GM18867 (cell line): ENCODE data around the gene BMPER.

Experiments used
- ATAC-seq: cut with Tn5 transposase; IDR thresholded peaks from one replicate; pipeline ENCODE4 v1.9.1; 2021; ENCODE audit warnings: mild to moderate bottlenecking, moderate library complexity; ENCODE audit not compliant: unreplicated experiment

BMPER gene

GRCh38 chr7:34059136-34059828 lies 153.9 kb downstream of the BMPER start:
- no peak for ATAC-seq

DNA sequence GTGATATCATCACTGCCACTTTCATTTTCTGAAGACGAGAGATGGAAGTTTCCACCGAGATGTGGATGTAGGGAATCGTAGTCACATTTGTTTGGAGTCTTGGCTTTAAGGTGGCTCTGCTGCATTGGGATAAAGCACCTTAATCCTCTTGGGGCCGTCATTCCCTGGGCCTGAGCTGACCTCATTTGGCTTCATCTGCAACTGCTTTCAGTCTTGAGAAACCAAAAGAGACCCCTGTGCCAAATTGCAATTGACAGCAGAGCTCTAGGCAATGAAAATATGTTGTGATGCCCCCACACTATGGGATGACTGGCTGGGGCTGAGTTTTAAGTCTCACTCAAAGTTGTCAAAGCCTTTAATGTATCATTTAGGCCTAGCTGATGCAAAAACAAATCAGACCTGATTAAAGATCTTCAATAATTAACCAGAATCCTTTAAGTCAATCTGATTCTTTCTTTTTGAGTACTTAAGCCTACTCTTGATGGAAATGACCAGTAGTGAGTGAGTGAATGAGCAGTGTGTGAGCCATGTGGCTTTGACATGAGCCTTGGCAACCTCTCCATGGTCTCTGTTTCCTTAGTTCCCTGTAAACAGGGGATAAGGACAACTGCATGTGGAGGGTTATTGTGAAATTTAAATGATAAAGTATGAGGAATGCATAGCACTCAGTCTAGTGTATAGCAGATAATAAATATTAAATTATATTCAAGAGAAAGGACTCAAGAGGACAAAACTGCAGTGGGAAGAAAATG lies 155.0 kb downstream of the BMPER start:
- no peak for ATAC-seq

GRCh38 chr7:34061149-34061548 lies 155.8 kb downstream of the BMPER start:
- ATAC-seq, result no peak

GRCh38 chr7:34062341-34062740 lies 157.0 kb downstream of the BMPER start:
- no peak for ATAC-seq

- ATAC-seq, result no peak
These were observed 157.5 kb downstream of the BMPER start for GRCh38 chr7:34062826-34063225.

GRCh38 chr7:34064519-34065158 lies 159.3 kb downstream of the BMPER start:
- ATAC-seq, result no peak

DNA sequence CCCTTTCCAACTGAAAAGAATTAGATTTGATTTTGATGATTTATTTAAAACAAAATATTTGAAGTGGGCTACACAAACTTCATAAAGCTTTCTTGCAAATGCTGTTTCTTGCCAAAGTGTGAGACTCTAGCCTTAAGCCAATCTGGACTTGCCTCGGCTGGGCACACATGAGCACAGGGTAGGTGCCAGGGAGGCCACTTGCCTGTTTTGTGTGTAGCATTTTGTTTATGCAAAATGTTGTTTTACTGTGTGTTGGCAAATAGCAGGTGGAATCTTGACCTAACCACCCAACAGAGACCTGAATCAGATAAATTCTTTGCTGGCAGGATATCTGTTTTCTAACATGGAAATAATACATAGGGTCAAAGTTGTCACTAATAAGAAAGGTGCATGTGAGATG lies 161.1 kb downstream of the BMPER start:
- ATAC-seq, result no peak

- no peak for ATAC-seq
These were observed 161.9 kb downstream of the BMPER start for GRCh38 chr7:34067005-34067778.

DNA sequence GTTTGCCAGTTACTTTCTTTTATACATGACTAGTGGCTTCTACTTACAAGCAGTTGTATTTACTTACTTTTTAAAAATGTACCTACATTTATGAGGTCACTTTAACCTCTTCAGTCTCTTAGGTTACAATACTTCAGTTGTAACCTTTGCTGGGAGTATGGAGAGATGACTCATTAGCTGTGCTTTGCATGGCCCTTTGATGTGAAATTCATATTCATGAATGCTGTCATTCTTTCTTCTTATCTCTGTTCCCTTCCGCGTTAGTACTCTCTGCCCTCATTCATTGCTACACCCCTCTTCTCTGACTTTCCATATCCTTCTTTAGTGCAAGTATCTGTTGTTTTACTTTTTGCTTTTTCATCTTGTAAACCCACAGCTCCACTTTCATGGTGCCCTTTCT lies 164.3 kb downstream of the BMPER start:
- no peak for ATAC-seq

DNA sequence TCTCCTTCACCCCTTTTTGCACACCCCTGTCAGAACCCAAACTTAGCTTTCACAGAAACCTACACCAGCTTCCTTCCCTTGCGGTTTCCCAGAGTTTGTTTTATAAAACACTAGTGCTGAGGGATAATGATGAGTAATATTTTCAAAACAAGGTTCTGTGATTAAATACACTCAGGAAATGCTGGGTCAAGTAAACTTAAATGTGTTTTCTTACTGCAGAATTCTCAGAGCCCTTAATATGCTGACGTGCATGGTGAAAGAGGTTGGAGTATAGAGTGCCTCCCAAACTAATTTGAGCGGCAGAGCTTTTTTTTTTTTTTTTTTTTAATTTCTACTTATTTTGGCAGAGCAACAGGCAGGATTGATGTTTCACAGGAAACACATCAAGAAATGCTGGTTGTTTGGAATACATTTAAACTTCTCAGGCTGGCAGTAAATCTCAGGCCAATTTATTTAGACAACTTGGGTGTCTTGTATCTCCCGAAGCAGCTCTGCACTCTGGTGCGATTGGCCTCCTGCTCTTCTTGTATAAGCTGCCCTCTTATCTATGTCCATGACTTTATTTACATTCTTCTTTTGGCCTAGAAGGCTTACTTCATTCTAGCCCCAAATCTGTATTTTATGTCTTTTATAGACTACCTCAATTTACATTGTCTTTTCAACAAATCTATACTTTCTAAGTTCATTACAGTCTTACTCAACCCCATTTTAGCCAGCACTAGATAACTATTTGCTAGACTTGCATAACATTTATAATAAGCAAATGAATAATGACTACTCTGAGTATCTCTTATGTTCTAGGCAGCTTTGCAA lies 165.4 kb downstream of the BMPER start:
- no peak for ATAC-seq

- ATAC-seq, result no peak
These were observed 168.3 kb downstream of the BMPER start for GRCh38 chr7:34073676-34074075.

- ATAC-seq, result no peak
These were observed 169.1 kb downstream of the BMPER start for GRCh38 chr7:34074421-34074820.

- ATAC-seq, result no peak
These were observed 170.4 kb downstream of the BMPER start for GRCh38 chr7:34075523-34076370.

DNA sequence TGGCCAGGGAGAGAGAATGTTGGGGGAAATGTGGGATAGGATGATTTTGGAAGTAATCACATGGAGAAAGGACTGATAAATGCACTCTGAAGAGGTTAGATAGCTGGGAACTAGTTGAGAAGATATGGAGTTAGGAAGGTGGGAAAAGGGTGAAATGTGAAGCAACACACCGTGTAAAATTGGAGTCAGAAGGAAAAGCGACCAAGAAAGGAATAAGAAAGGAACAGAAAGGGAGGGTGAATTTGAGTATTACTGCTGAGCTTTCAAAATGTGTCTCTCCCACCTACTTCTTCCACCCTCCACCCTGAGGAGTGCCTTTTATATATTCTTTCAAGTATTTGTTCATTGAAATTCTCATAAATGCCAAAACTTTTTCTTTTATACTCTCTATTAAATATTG lies 171.8 kb downstream of the BMPER start:
- no peak for ATAC-seq

GRCh38 chr7:34078864-34079263 lies 173.5 kb downstream of the BMPER start:
- ATAC-seq, result no peak

DNA sequence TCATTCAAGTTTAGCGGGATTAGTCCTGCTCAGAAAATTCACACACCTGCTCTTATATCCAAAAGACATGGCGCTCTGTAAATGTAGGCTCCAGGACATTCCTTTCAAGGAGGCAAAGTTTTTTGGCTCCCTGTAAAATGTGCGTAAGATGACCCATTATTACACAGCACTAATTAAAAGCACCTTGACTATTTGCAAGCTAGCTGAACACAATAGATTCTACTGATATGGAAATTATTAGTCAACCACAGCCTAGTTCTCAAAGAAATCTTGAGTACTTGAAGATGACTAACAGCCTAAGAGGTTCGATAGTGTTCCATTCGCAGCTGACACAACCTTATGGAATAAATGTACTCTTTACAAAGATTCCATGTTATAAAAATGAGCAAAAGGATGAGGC lies 175.2 kb downstream of the BMPER start:
- no peak for ATAC-seq

- no peak for ATAC-seq
These were observed 176.6 kb downstream of the BMPER start for GRCh38 chr7:34081935-34082334.

- ATAC-seq, result no peak
These were observed 178.1 kb downstream of the BMPER start for GRCh38 chr7:34083440-34083839.

DNA sequence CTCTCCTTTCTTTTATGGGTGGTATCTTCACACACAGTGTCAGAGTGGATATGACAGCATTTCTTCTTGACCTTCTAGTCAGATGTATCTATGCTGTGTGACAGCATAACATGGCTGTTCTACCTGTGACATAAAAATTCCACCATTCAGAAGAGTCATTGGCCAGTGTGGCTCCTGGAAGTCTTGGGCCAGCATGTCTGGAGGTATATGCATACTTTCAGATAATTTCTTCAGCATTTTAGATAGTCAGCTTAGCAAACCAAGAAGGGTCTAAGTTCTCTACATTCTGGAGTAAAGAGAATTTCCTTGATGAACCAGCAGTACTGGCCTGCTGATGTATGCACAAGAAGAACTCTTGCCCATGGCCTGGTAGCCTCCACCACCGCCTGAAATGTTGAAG lies 179.3 kb downstream of the BMPER start:
- ATAC-seq, result no peak

GRCh38 chr7:34086064-34086463 lies 180.7 kb downstream of the BMPER start:
- no peak for ATAC-seq
